Prostate gland (tissue), 2 donors: Measurements from ENCODE around the gene TCIRG1. TPM values are rescaled to one million over a fixed set of nuclear protein-coding genes. Genes with fewer than 3 reads are reported as not detected.
A peak's percentile ranks its signal among the peaks of the same experiment; 100 is the strongest.

Experiments used
- DNase-seq: peaks from one replicate; pipeline ENCODE4 v3.0.0-alpha.2; 2019; ENCODE audit warnings: low spot score
- H3K27ac ChIP-seq, 2 donors: fragments of 200-600 bp; sonication (generic); 2 replicates each; pipeline ENCODE4 v1.5.1; 2017 to 2019
- H3K27me3 ChIP-seq: fragments of 200-600 bp; sonication (generic); replicated peaks from 2 replicates; pipeline ENCODE4 v1.5.1; 2019; ENCODE audit not compliant: insufficient read depth
- H3K36me3 ChIP-seq, 2 donors: fragments of 200-600 bp; sonication (generic); 1 replicate in 1 of 2; 2 replicates in 1 of 2; pipeline versions ENCODE4 v1.5.1 to v1.8.1; 2017 to 2019
- H3K4me1 ChIP-seq: fragments of 200-600 bp; sonication (generic); replicated peaks from 2 replicates; pipeline ENCODE4 v1.5.1; 2019
- H3K4me3 ChIP-seq, 2 donors: fragments of 200-600 bp; sonication (generic); 2 replicates each; pipeline ENCODE4 v1.5.1; 2017 to 2019
- H3K9me3 ChIP-seq: fragments of 200-600 bp; sonication (generic); 2 replicates; pipeline ENCODE4 v1.5.1; 2017
- POLR2A ChIP-seq: fragments of 450-650 bp; IDR thresholded peaks from one replicate; pipeline ENCODE4 v1.6.1; 2016; ENCODE audit warnings: antibody characterized with exemption, mild to moderate bottlenecking
- POLR2AphosphoS5 ChIP-seq: sonication (generic); formaldehyde crosslinking; IDR thresholded peaks from one replicate; pipeline ENCODE4 v1.6.1; 2017; ENCODE audit warnings: antibody characterized with exemption
- WGBS: methylation state at CpG from one replicate; pipeline ENCODE4 v1.1.5; 2018; 5-methylcytosine and 5-hydroxymethylcytosine counted together
- intact Hi-C: fragments of 100-400 bp; cut with DNase I; formaldehyde crosslinking; loops from one replicate; pipeline ENCODE4 v1.14.2; 2022
- total RNA-seq, 2 donors: library from RNA; depleted of rRNA; stranded (reverse); fragments of >200 nt; gene quantifications; one replicate each; pipeline ENCODE4 v1.1.0, GENCODE V29; 2016
- TF ChIP-seq, protein P1 (sequence below), 4 experiments: fragments of 200-600 bp in 2 of 4; fragments of 450-650 bp in 2 of 4; sonication (generic) in 2 of 4; IDR thresholded peaks; 1 replicate in 3 of 4; 2 replicates in 1 of 4; pipeline ENCODE4 v1.5.1; 2016 to 2019; ENCODE audit warnings: antibody characterized with exemption in 4 of 4, mild to moderate bottlenecking in 2 of 4, moderate library complexity in 2 of 4

Gene TCIRG1
- total RNA-seq, 2 donors from 2014 or later: 114 to 118 TPM

DNA sequence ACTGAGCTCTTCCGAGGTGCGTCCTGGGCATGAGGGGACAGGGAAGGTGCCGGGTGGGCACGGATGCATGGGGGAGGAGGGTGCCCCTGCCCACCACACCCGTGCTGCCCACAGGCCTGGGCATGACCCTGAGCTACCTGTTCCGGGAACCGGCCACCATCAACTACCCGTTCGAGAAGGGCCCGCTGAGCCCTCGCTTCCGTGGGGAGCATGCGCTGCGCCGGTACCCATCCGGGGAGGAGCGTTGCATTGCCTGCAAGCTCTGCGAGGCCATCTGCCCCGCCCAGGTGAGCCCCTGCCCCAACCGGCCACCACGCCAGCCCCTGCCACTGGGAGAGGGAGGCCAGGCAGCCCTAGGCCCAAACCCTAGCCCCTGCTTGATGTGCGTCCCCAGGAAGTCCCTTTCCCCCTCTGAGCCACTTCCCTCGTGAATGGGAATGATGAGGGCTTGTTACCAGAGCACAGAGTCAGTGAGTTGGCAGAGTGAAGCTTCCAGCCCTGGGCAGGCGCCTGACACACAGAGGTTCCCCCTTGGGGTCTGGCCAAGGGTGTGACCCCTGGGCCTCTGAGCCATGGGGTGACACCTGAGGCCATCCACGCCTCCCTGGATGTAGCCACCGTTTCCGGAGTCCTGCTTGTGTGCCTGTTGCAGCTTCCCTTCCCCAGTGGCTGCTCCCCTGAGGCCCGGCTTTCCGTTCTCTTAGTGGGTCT lies 5.7 kb upstream of the TCIRG1 start:
- 87% methylated on average over 29 of the region's 29 CpGs for whole genome bisulfite sequencing
- TF ChIP-seq POLR2AphosphoS5: no peak
- TF ChIP-seq, protein P1, sequence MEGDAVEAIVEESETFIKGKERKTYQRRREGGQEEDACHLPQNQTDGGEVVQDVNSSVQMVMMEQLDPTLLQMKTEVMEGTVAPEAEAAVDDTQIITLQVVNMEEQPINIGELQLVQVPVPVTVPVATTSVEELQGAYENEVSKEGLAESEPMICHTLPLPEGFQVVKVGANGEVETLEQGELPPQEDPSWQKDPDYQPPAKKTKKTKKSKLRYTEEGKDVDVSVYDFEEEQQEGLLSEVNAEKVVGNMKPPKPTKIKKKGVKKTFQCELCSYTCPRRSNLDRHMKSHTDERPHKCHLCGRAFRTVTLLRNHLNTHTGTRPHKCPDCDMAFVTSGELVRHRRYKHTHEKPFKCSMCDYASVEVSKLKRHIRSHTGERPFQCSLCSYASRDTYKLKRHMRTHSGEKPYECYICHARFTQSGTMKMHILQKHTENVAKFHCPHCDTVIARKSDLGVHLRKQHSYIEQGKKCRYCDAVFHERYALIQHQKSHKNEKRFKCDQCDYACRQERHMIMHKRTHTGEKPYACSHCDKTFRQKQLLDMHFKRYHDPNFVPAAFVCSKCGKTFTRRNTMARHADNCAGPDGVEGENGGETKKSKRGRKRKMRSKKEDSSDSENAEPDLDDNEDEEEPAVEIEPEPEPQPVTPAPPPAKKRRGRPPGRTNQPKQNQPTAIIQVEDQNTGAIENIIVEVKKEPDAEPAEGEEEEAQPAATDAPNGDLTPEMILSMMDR (IDR thresholded peaks at IDR 0.05): no peak
- TF ChIP-seq POLR2A: no peak
- no peak overlapping the region for H3K27ac ChIP-seq
- H3K36me3 ChIP-seq: peaks cover 0 to 14% of the 10 kb centered on the region in 2 donors
- no peak for DNase-seq
- no peaks in the 10 kb centered on the region for H3K27me3 ChIP-seq
- peaks cover 20% of the 10 kb centered on the region for H3K4me1 ChIP-seq
- no peak overlapping the region for H3K4me3 ChIP-seq
- no peaks in the 10 kb centered on the region for H3K9me3 ChIP-seq
- intact Hi-C loops: no loop called here

DNA sequence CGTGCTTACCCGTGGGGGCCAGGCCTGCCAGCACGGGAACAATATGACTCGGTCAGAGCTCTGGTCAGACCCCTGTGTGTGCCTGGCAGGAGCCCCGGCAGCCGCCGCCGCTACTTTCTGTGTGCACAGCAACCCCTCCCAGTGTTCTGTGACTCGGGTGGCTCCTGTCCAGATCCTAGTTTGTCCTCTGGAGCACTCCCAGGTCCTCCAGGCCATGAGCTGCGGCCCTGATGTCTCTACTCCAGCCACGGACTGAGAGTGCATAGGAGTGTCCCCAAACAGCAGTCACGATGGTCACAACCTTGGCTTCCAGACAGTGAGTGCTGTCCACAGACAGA lies 5.1 kb upstream of the TCIRG1 start:
- no peaks in the 10 kb centered on the region for H3K9me3 ChIP-seq
- TF ChIP-seq, protein P1 (IDR thresholded peaks at IDR 0.05): no peak
- TF ChIP-seq POLR2A (no peak), POLR2AphosphoS5 (no peak)
- WGBS: 78% methylated on average over 12 of the region's 12 CpGs
- no peak overlapping the region for H3K27ac ChIP-seq
- H3K36me3 ChIP-seq: peaks cover 0 to 14% of the 10 kb centered on the region in 2 donors
- intact Hi-C loops: no loop called here
- H3K4me3 ChIP-seq: no peak overlapping the region
- H3K4me1 ChIP-seq: peaks cover 25% of the 10 kb centered on the region
- DNase-seq: no peak
- no peaks in the 10 kb centered on the region for H3K27me3 ChIP-seq

DNA sequence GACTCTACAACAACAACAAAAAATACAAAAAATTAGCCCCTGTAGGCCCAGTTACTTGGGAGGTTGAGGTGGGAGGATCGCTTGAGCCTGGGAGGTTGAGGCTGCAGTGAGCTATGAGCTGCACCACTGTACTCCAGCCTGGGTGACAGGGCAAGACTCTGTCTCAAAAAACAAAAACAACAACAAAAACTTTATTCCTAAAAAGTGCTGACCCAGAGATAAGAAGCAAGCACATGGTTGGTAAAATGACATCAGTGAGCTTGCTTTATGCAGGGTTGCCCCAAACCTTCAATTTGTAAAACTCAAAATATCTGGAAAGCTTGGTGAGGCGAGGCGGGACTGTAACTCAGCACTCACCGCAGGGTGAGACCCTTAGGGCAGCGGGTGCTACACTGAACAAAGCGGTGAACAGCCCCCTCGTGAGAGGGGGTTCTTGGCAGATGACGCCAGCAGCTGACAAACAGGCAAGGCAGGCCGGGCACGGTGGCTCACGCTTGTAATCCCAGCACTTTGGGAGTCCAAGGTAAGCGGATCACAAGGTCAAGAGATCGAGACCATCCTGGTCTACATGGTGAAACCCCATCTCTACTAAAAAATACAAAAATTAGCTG lies 3.5 kb upstream of the TCIRG1 start:
- peaks cover 20% of the 10 kb centered on the region for H3K4me1 ChIP-seq
- no peak overlapping the region for H3K27ac ChIP-seq

DNA sequence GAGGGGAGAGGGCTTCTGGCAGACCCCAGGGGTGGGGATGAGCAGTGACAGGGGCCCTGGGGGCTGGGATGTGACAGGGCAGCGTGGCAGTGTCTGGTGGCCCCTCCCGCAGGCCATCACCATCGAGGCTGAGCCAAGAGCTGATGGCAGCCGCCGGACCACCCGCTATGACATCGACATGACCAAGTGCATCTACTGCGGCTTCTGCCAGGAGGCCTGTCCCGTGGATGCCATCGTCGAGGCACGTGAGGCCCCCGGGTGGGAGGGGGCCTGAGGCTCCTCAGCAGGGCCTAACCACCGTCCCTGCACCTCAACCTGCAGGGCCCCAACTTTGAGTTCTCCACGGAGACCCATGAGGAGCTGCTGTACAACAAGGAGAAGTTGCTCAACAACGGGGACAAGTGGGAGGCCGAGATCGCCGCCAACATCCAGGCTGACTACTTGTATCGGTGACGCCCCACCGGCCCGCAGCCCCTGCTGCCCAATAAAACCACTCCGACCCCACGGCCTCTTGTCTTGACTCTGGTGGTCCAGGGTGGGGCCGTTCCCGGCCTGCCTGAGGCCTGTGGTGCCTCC lies 2.6 kb upstream of the TCIRG1 start:
- intact Hi-C loops: no loop called here
- 81% methylated on average over 27 of the region's 27 CpGs for WGBS
- peaks cover 22% of the 10 kb centered on the region for H3K4me1 ChIP-seq

More for the DNA sequence above, 3.5 kb upstream of the TCIRG1 start:
- DNase-seq: no peak
- Histone ChIP-seq H3K9me3 (no peaks in the 10 kb centered on the region), H3K36me3 (peaks cover 0 to 14% of the 10 kb centered on the region in 2 donors), H3K4me3 (no peak overlapping the region), H3K27me3 (no peaks in the 10 kb centered on the region)
- 77% methylated on average over 13 of the region's 13 CpGs for WGBS
- TF ChIP-seq POLR2AphosphoS5 (no peak), POLR2A (no peak)
- TF ChIP-seq, protein P1 (IDR thresholded peaks at IDR 0.05): no peak
- intact Hi-C loops: no loop called here

More for the DNA sequence above, 2.6 kb upstream of the TCIRG1 start:
- Histone ChIP-seq H3K27ac (peak overlapping the region; percentile 43 to 88), H3K27me3 (no peaks in the 10 kb centered on the region), H3K9me3 (no peaks in the 10 kb centered on the region), H3K4me3 (no peak overlapping the region), H3K36me3 (peaks cover 0 to 14% of the 10 kb centered on the region in 2 donors)
- DNase-seq: no peak
- TF ChIP-seq POLR2A (no peak), POLR2AphosphoS5 (no peak)
- TF ChIP-seq, protein P1 (IDR thresholded peaks at IDR 0.05): no peak
